Measurements from ENCODE around the gene GRIPAP1.

DNA sequence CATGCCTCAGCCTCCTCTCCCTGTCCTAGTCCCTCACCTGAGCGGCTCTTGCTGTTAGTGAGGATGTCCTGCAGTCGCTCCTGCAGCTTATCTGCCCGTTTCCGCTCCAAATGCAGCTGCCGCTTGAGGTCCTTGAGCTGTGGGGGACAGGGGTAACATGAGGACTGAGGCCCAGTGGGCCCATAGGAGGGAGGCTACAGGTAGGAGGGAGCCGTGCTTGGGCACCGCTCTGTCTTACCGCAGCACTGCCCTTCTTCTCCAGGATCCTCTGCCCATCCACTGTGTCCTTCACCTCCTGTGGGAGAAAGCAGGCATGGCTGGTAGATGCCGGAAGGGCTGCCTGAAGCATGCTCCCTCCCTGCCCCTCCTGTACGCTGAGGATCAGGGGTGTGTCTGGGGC is 20.9 kb downstream of the GRIPAP1 start:
- TF ChIP-seq ISL1 (CRISPR knock-in tag; IDR thresholded peaks at IDR 0.05) (no peak), ZNF70 (CRISPR knock-in tag; IDR thresholded peaks at IDR 0.05) (no peak), ZNF8 (CRISPR knock-in tag; IDR thresholded peaks at IDR 0.05) (no peak), ZFP3 (CRISPR knock-in tag; IDR thresholded peaks at IDR 0.05) (no peak), ZFP30 (CRISPR knock-in tag; IDR thresholded peaks at IDR 0.05) (no peak), TCF4 (CRISPR knock-in tag; IDR thresholded peaks at IDR 0.05; ENCODE audit: borderline replicate concordance) (no peak)
- TF ChIP-seq, protein P1, sequence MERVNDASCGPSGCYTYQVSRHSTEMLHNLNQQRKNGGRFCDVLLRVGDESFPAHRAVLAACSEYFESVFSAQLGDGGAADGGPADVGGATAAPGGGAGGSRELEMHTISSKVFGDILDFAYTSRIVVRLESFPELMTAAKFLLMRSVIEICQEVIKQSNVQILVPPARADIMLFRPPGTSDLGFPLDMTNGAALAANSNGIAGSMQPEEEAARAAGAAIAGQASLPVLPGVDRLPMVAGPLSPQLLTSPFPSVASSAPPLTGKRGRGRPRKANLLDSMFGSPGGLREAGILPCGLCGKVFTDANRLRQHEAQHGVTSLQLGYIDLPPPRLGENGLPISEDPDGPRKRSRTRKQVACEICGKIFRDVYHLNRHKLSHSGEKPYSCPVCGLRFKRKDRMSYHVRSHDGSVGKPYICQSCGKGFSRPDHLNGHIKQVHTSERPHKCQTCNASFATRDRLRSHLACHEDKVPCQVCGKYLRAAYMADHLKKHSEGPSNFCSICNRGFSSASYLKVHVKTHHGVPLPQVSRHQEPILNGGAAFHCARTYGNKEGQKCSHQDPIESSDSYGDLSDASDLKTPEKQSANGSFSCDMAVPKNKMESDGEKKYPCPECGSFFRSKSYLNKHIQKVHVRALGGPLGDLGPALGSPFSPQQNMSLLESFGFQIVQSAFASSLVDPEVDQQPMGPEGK (CRISPR knock-in tag; IDR thresholded peaks at IDR 0.05; ENCODE audit: borderline replicate concordance): no peak
- TF ChIP-seq, protein P2, sequence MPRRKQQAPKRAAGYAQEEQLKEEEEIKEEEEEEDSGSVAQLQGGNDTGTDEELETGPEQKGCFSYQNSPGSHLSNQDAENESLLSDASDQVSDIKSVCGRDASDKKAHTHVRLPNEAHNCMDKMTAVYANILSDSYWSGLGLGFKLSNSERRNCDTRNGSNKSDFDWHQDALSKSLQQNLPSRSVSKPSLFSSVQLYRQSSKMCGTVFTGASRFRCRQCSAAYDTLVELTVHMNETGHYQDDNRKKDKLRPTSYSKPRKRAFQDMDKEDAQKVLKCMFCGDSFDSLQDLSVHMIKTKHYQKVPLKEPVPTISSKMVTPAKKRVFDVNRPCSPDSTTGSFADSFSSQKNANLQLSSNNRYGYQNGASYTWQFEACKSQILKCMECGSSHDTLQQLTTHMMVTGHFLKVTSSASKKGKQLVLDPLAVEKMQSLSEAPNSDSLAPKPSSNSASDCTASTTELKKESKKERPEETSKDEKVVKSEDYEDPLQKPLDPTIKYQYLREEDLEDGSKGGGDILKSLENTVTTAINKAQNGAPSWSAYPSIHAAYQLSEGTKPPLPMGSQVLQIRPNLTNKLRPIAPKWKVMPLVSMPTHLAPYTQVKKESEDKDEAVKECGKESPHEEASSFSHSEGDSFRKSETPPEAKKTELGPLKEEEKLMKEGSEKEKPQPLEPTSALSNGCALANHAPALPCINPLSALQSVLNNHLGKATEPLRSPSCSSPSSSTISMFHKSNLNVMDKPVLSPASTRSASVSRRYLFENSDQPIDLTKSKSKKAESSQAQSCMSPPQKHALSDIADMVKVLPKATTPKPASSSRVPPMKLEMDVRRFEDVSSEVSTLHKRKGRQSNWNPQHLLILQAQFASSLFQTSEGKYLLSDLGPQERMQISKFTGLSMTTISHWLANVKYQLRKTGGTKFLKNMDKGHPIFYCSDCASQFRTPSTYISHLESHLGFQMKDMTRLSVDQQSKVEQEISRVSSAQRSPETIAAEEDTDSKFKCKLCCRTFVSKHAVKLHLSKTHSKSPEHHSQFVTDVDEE (CRISPR knock-in tag; IDR thresholded peaks at IDR 0.05): no peak
